Esophagus muscularis mucosa (tissue), 4 donors: Measurements from ENCODE around the gene DPP7.

Experiments used
- EP300 ChIP-seq: sonication (generic); formaldehyde crosslinking; IDR thresholded peaks from one replicate; pipeline ENCODE4 v1.6.1; 2017; ENCODE audit warnings: antibody characterized with exemption
- POLR2A ChIP-seq: fragments of 450-650 bp; IDR thresholded peaks from one replicate; pipeline ENCODE4 v1.6.1; 2017; ENCODE audit warnings: antibody characterized with exemption, moderate library complexity, mild to moderate bottlenecking, low read depth
- POLR2AphosphoS5 ChIP-seq, 2 donors: sonication (generic); formaldehyde crosslinking; IDR thresholded peaks; one replicate each; pipeline ENCODE4 v1.6.1; 2017; ENCODE audit warnings: antibody characterized with exemption in 2 of 2
- TF ChIP-seq, protein P1 (sequence below), 3 experiments: fragments of 200-600 bp in 2 of 3; fragments of 450-650 bp in 1 of 3; sonication (generic) in 2 of 3; IDR thresholded peaks; one replicate each; pipeline ENCODE4 v1.5.1; 2017 to 2019; ENCODE audit warnings: antibody characterized with exemption in 3 of 3, mild to moderate bottlenecking in 2 of 3, moderate library complexity in 1 of 3

DNA sequence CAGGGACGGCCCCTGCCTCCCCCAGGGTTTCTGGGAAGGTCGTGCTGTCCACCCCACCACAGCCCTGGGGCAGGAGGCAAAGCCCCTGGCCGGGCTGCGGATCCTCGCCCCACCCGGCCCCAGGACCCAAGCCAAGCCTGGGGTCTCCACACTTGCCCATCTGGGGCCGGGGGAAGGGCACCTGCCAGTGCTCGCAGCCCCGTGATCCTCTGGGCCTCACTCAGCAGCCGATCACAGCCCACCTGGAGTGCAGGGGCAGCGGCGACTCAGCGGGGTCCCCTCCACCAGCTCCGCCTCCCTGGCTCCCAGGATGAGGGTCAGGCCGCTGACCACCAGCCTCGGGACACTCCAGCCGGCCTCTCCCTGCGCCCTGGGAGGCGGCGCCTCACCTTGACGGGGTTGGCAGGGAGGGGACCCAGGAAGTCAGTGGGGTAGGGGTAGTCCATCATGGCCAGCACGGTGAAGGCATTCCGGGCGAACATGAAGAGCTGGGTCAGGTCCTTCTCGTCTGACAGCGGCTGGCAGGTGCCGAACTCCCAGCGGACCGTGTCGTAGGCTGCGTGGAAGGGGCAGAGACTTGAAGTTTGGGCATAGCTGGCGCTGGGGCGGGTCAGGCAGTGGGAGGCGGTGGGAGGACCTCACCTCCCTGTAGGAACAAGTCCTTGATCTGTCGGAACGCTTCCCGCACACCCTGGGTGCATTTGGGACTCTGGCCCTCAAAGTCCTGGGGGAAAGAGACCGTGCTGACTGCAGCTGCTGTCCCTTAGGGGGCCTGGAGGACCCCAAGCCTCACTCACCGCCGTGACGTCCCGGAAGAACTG, 1.8 kb downstream of the DPP7 start:
- TF ChIP-seq POLR2AphosphoS5 (IDR thresholded peaks at IDR 0.05) (no peak), POLR2A (no peak), EP300 (no peak)
- TF ChIP-seq, protein P1, sequence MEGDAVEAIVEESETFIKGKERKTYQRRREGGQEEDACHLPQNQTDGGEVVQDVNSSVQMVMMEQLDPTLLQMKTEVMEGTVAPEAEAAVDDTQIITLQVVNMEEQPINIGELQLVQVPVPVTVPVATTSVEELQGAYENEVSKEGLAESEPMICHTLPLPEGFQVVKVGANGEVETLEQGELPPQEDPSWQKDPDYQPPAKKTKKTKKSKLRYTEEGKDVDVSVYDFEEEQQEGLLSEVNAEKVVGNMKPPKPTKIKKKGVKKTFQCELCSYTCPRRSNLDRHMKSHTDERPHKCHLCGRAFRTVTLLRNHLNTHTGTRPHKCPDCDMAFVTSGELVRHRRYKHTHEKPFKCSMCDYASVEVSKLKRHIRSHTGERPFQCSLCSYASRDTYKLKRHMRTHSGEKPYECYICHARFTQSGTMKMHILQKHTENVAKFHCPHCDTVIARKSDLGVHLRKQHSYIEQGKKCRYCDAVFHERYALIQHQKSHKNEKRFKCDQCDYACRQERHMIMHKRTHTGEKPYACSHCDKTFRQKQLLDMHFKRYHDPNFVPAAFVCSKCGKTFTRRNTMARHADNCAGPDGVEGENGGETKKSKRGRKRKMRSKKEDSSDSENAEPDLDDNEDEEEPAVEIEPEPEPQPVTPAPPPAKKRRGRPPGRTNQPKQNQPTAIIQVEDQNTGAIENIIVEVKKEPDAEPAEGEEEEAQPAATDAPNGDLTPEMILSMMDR (IDR thresholded peaks at IDR 0.05), result no peak
